ENCODE measurements around the gene KRT17. TPM values are rescaled to one million over a fixed set of nuclear protein-coding genes. Genes with fewer than 3 reads are reported as not detected.
"Not testable (repeated sequence)": the region's sequence is repeated elsewhere in the genome, so short reads cannot be mapped to it uniquely, and the experiment has no call there.

Gene KRT17
- total and polyA plus RNA-seq, 2 experiments from 2014 or later, result 1.8 to 3.8 TPM

DNA sequence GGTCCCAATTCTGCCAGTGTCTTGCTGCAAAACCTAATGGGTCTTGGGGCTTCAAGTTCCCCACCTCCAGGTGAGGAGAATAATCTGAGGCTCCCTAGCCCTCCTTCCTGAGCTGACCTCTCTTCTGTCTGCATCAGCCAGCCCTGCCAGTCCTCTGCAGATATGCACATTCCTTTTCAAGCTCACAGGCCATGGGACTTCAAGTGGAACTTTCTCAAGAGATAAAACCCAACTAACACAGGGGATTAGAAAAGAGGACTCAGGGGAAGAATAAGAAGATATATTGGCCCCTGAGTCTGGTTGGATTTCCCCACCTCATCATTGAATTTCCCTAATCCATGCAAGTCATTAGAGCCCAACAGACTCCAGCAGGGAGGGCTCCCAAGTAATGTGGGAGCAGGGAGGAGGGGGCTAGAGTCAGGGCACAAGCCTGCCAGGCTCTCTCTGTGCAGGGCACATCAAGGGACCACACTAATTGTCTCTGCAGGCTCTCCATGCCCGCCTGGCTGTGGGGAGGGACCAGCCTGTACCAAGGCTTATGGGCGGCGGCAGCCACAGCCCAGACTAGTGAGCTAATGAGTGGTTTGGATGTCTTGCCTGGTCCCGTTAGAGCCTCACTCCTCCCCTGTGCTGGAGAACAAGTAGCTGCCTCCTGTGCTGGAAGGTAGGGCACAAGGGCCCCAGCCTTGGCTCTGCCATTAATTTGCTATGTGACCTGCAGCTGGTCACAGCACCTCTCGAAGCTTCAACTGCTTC lies 38.9 kb downstream of the KRT17 start:
- TF ChIP-seq EZH2 (IDR thresholded peaks at IDR 0.05; ENCODE audit: insufficient read depth, poor library complexity, severe bottlenecking), result no peak
- no peak for TF ChIP-seq EZH2phosphoT487 (IDR thresholded peaks at IDR 0.05; ENCODE audit: insufficient read depth, low read depth)
- Histone ChIP-seq H3K4me1 (ENCODE audit: insufficient read depth) (0 out of 2 replicates have a peak, but pooled peaks cover 7% of the 10 kb centered on the region), H3K27ac (no peak overlapping the region), H3F3A (ENCODE audit: insufficient read depth) (no peaks in the 10 kb centered on the region), H3K79me2 (ENCODE audit: insufficient read depth) (no peaks in the 10 kb centered on the region), H2AFZ (no peak overlapping the region), H3K36me3 (ENCODE audit: low read depth) (no peaks in the 10 kb centered on the region), H3K4me2 (ENCODE audit: unreplicated experiment) (no peak overlapping the region), H3K27me3 (replicated peaks; ENCODE audit: insufficient read depth) (peaks cover 7% of the 10 kb centered on the region; the same call in 1 of the 2 replicates), H3K9me3 (ENCODE audit: low read depth) (no peaks in the 10 kb centered on the region), H3K4me3 (no peak overlapping the region), H3K9me2 (ENCODE audit: insufficient read depth) (no peaks in the 10 kb centered on the region), H4K20me1 (ENCODE audit: insufficient read depth) (no peaks in the 10 kb centered on the region), H3K9ac (no peak overlapping the region)
- in situ Hi-C loops (cut with MboI), result no loop called here
- no peak for DNase-seq
- 64 to 71% methylated on average over 4 to 5 of the region's 5 CpGs for WGBS, 2 experiments (ENCODE audit: low coverage in 1 of 2, low lambda C conversion rate in 2 of 2, missing lambda C conversion rate in 2 of 2)

DNA sequence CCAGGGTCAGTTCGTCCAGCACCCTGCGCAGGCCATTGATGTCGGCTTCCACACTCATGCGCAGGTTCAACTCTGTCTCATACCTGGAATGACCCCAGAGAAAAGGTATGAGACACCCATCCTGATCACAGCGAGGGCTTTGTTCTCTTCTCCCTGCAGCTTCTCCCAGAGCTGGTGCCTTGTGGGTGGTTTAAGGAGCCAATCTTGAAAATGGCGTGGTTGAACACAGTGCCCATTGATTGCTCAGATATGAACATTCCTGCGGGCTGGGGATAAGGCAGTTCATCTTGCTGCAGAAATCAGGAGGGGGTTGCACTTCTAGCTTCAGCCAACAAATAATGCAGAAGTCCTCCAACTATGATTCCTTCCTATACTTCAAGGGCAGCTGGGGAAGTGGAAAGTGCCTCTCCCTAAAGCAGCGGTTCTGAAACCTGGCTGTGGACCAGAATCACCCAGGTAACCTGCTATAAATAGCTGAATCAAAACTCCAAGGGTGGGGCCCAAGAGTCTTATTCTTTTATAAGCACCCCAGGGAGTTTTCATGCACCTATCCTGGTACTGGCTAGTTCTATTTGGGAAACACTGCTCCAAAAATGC lies 39.9 kb downstream of the KRT17 start:
- H3K4me2 ChIP-seq (ENCODE audit: unreplicated experiment); H3K4me3 ChIP-seq; H3K36me3 ChIP-seq (ENCODE audit: low read depth); H3F3A ChIP-seq (ENCODE audit: insufficient read depth); H3K27ac ChIP-seq; H3K4me1 ChIP-seq (ENCODE audit: insufficient read depth); in situ Hi-C loops (cut with MboI); H3K9me2 ChIP-seq (ENCODE audit: insufficient read depth); H3K9me3 ChIP-seq (ENCODE audit: low read depth); H3K9ac ChIP-seq; DNase-seq; H2AFZ ChIP-seq; H3K79me2 ChIP-seq (ENCODE audit: insufficient read depth); H3K27me3 ChIP-seq (replicated peaks; ENCODE audit: insufficient read depth); H4K20me1 ChIP-seq (ENCODE audit: insufficient read depth): not testable (repeated sequence)
- WGBS, 2 experiments (ENCODE audit: low coverage in 1 of 2, low lambda C conversion rate in 2 of 2, missing lambda C conversion rate in 2 of 2), result 66 to 67% methylated on average over 8 of the region's 8 CpGs

DNA sequence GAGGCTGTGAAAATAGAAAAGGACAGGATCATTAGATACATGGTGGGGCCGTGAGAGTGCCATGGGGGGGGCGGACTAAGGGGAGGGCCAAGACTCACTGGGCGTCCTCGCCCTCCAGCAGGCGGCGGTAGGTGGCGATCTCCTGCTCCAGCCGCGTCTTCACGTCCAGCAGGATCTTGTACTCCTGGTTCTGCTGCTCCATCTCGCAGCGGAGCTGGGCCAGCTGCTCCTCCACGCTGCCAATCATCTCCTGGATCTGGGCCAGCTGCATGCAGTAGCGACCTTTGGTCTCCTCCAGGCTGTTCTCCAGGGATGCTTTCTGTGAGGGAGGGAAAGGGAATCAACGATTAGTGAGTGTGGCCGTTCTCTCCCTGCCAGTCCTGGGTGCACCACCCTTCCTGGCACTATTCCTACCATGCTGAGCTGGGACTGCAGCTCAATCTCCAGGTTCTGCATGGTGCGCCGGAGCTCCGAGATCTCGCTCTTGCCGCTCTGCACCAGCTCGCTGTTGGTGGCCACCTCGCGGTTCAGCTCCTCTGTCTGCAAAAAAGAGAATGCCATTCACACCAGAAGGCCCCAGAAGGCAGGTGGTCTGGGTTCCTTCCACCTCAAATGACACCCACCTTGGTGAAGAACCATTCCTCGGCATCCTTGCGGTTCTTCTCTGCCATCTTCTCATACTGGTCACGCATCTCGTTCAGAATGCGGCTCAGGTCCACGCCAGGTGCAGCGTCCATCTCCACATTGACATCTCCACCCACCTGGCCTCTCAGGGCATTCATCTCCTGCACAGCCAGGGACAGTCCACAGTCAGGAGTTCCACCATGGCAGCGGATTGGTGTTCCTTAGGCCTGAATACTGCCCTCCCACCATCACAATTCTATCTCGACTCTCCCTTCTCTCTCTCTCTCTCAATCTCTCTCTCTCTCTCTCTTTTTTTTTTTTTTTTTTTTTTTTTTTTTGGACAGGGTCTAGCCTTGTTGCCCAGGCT lies 40.9 kb downstream of the KRT17 start:
- Histone ChIP-seq H3K9me3 (ENCODE audit: low read depth) (no peaks in the 10 kb centered on the region), H3K4me1 (ENCODE audit: insufficient read depth) (0 out of 2 replicates have a peak, but pooled peaks cover 9% of the 10 kb centered on the region), H4K20me1 (ENCODE audit: insufficient read depth) (no peaks in the 10 kb centered on the region), H3K79me2 (ENCODE audit: insufficient read depth) (no peaks in the 10 kb centered on the region), H3F3A (ENCODE audit: insufficient read depth) (no peaks in the 10 kb centered on the region), H2AFZ (no peak overlapping the region), H3K36me3 (ENCODE audit: low read depth) (no peaks in the 10 kb centered on the region), H3K9me2 (ENCODE audit: insufficient read depth) (no peaks in the 10 kb centered on the region), H3K4me3 (no peak overlapping the region), H3K27ac (no peak overlapping the region), H3K9ac (no peak overlapping the region), H3K27me3 (replicated peaks; ENCODE audit: insufficient read depth) (peaks cover 1% of the 10 kb centered on the region; the same call in 1 of the 2 replicates), H3K4me2 (ENCODE audit: unreplicated experiment) (no peak overlapping the region)
- WGBS, 2 experiments (ENCODE audit: low coverage in 1 of 2, low lambda C conversion rate in 2 of 2, missing lambda C conversion rate in 2 of 2), result 59 to 60% methylated on average over 31 to 33 of the region's 33 CpGs
- TF ChIP-seq EZH2phosphoT487 (IDR thresholded peaks at IDR 0.05; ENCODE audit: insufficient read depth, low read depth) (no peak), EZH2 (IDR thresholded peaks at IDR 0.05; ENCODE audit: insufficient read depth, poor library complexity, severe bottlenecking) (no peak)
- DNase-seq, result no peak
- in situ Hi-C loops (cut with MboI), result no loop called here

DNA sequence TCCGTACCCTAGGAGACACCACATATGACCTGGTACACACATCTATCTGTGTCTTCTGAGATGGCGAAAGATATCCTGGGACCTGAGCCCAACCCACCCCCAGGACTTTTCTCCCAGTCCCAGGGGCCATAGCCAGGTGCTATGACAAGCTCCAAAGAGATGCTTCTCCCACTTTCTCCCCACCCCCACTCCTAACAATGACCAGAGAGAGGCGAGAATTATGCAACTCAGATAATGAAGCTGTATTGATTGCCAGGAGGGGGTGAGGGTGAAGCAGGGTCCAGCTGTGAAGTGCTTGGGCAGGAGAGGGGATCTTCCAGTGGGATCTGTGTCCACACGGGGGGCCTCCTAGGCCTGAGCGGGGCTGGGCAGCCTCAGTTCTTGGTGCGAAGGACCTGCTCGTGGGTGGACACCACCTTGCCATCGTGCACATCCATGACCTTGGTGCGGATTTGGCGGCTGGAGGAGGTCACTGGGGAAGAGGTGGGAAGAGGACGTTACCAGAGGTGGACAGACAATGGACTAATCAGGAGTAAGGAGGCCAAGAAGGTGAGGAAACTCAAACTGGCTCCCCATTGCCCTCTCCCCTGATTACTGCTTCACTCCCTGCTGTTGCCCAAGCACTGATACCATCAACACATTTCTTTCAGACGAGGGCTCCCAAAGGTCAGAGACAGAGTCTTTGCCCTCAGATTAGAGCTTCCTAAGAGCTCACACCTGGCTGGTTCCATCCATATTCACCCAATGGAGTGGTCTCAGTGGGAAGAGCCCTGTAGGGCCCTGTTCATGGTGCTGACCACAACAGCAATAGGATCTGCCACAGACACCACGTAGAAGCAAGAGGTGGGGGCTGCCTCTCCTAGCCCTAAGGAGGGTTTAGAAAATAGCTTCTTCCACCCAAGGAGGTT lies 42.1 kb downstream of the KRT17 start:
- H3K4me2 ChIP-seq (ENCODE audit: unreplicated experiment); H3K79me2 ChIP-seq (ENCODE audit: insufficient read depth); H3K9ac ChIP-seq; H3K4me1 ChIP-seq (ENCODE audit: insufficient read depth); H3K36me3 ChIP-seq (ENCODE audit: low read depth); H3K9me3 ChIP-seq (ENCODE audit: low read depth); H3F3A ChIP-seq (ENCODE audit: insufficient read depth); H3K4me3 ChIP-seq; H4K20me1 ChIP-seq (ENCODE audit: insufficient read depth); H3K9me2 ChIP-seq (ENCODE audit: insufficient read depth); DNase-seq; H2AFZ ChIP-seq; H3K27ac ChIP-seq; in situ Hi-C loops (cut with MboI); H3K27me3 ChIP-seq (replicated peaks; ENCODE audit: insufficient read depth): not testable (repeated sequence)
- 64 to 66% methylated on average over 13 of the region's 13 CpGs for WGBS, 2 experiments (ENCODE audit: low coverage in 1 of 2, low lambda C conversion rate in 2 of 2, missing lambda C conversion rate in 2 of 2)
